ENCODE measurements around the gene SLC26A9.

Gene SLC26A9

DNA sequence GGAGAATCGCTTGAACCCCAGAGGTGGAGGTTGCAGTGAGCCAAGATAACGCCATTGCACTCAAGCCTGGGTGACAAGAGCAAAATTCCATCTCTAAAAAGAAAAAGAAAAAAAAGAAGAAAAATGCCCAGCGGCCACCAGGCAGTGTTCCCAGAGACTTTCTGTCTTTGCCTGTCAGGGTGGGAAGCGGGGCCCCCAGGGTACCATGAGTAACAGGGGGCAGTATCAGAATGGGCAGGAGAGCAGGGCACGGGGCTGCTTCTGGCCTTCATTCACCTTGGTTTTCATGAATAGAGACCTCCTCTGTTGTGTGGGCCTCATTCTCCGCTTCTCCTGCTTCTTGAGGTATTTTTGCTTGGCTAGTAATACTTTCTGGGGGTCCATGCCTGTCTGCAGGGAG, 20.4 kb downstream of the SLC26A9 start:
- no peak for DNase-seq

DNA sequence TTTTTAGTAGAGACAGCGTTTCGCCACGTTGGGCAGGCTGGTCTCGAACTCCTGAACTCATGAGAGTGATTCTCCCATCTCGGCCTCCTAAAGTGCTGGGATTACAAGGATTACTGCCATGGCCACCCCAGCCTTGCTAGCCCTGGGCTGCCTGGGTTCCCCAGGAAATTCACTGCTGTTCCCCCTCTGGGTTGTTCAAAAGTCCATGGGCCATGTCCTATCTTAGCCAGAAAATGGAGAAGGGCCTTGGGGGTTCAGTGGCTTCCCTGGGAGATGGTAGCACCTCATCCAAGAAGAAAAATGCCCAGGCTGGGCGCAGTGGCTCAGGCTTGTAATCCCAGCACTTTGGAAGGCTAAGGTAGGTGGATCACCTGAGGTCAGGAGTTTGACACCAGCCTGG, 20.9 kb downstream of the SLC26A9 start:
- Histone ChIP-seq H3K36me3 (ENCODE audit: control insufficient read depth, insufficient read depth, low read length) (no peaks in the 10 kb centered on the region), H3K79me2 (ENCODE audit: control insufficient read depth, insufficient read depth, low read length) (no peaks in the 10 kb centered on the region)

More for the DNA sequence above, 20.4 kb downstream of the SLC26A9 start:
- Histone ChIP-seq H3K4me2 (ENCODE audit: low read length) (no peak overlapping the region), H3K27ac (ENCODE audit: low read depth, low read length) (no peak overlapping the region), H3K18ac (ENCODE audit: low read length) (no peak overlapping the region), H4K5ac (ENCODE audit: low read length) (no peak overlapping the region), H4K8ac (ENCODE audit: low read depth, low read length) (no peak overlapping the region), H2BK5ac (ENCODE audit: low read length) (no peak overlapping the region), H2BK120ac (ENCODE audit: low read depth, low read length) (no peak overlapping the region), H3K9ac (ENCODE audit: low read length) (no peak overlapping the region), H3K56ac (ENCODE audit: low read length) (no peak overlapping the region), H3K4ac (ENCODE audit: low read depth, low read length) (no peak overlapping the region), H3K23ac (ENCODE audit: low read length) (no peak overlapping the region), H2AK5ac (ENCODE audit: low read length) (no peak overlapping the region), H3K36me3 (ENCODE audit: control insufficient read depth, insufficient read depth, low read length) (no peaks in the 10 kb centered on the region), H3K4me1 (ENCODE audit: control insufficient read depth, low read depth, low read length) (peaks cover 2% of the 10 kb centered on the region), H3K27me3 (ENCODE audit: insufficient read depth, low read length, poor library complexity) (no peaks in the 10 kb centered on the region), H3K79me1 (ENCODE audit: low read length) (no peaks in the 10 kb centered on the region), H3K4me3 (ENCODE audit: low read length) (no peak overlapping the region), H2BK15ac (replicated peaks; ENCODE audit: low read depth) (no peak overlapping the region), H3K79me2 (ENCODE audit: control insufficient read depth, insufficient read depth, low read length) (no peaks in the 10 kb centered on the region)
- no CpG with 5 or more reads among the region's 6 CpGs for WGBS (ENCODE audit: extremely low coverage, insufficient coverage, low lambda C conversion rate)

DNA sequence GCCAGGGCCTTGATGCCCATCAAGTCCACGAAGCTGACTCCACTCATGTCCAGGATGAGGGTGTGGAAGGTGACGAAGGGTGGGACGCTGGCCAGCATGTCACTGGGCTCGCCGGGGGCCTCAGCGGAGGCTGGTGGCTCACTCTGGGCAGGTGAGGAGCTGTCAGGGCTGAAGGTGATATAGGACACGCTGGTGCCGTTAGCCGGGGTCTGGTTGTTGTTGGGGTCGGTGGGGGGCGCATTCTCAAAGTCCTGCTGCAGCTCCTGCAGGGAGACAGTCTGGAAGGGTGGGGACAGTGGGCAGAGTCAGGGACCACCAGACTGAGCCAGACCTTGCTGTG, 21.7 kb downstream of the SLC26A9 start:
- Histone ChIP-seq H3K27me3 (ENCODE audit: insufficient read depth, low read length, poor library complexity) (no peaks in the 10 kb centered on the region), H3K79me2 (ENCODE audit: control insufficient read depth, insufficient read depth, low read length) (no peaks in the 10 kb centered on the region), H3K23ac (ENCODE audit: low read length) (no peak overlapping the region), H2BK15ac (replicated peaks; ENCODE audit: low read depth) (no peak overlapping the region), H3K56ac (ENCODE audit: low read length) (no peak overlapping the region), H4K8ac (ENCODE audit: low read depth, low read length) (no peak overlapping the region), H3K36me3 (ENCODE audit: control insufficient read depth, insufficient read depth, low read length) (no peaks in the 10 kb centered on the region), H3K27ac (ENCODE audit: low read depth, low read length) (no peak overlapping the region), H2BK120ac (ENCODE audit: low read depth, low read length) (no peak overlapping the region), H2AK5ac (ENCODE audit: low read length) (no peak overlapping the region), H2BK5ac (ENCODE audit: low read length) (no peak overlapping the region), H3K18ac (ENCODE audit: low read length) (no peak overlapping the region), H3K9ac (ENCODE audit: low read length) (no peak overlapping the region), H3K79me1 (ENCODE audit: low read length) (no peaks in the 10 kb centered on the region), H3K4me1 (ENCODE audit: control insufficient read depth, low read depth, low read length) (peaks cover 2% of the 10 kb centered on the region), H3K4me2 (ENCODE audit: low read length) (no peak overlapping the region), H3K4ac (ENCODE audit: low read depth, low read length) (no peak overlapping the region), H3K4me3 (ENCODE audit: low read length) (no peak overlapping the region), H4K5ac (ENCODE audit: low read length) (no peak overlapping the region)
- WGBS (ENCODE audit: extremely low coverage, insufficient coverage, low lambda C conversion rate), result no CpG with 5 or more reads among the region's 11 CpGs
- no peak for DNase-seq

More for the DNA sequence above, 20.9 kb downstream of the SLC26A9 start:
- Histone ChIP-seq H3K4me1 (ENCODE audit: control insufficient read depth, low read depth, low read length) (peaks cover 2% of the 10 kb centered on the region), H3K27me3 (ENCODE audit: insufficient read depth, low read length, poor library complexity) (no peaks in the 10 kb centered on the region), H3K23ac (ENCODE audit: low read length) (no peak overlapping the region), H3K4me2 (ENCODE audit: low read length) (no peak overlapping the region), H4K5ac (ENCODE audit: low read length) (no peak overlapping the region), H3K4me3 (ENCODE audit: low read length) (no peak overlapping the region), H3K27ac (ENCODE audit: low read depth, low read length) (no peak overlapping the region), H2BK15ac (replicated peaks; ENCODE audit: low read depth) (no peak overlapping the region), H2BK120ac (ENCODE audit: low read depth, low read length) (no peak overlapping the region), H3K79me1 (ENCODE audit: low read length) (no peaks in the 10 kb centered on the region), H3K4ac (ENCODE audit: low read depth, low read length) (no peak overlapping the region), H2BK5ac (ENCODE audit: low read length) (no peak overlapping the region), H4K8ac (ENCODE audit: low read depth, low read length) (no peak overlapping the region), H3K18ac (ENCODE audit: low read length) (no peak overlapping the region), H2AK5ac (ENCODE audit: low read length) (no peak overlapping the region), H3K9ac (ENCODE audit: low read length) (no peak overlapping the region), H3K56ac (ENCODE audit: low read length) (no peak overlapping the region)
- WGBS (ENCODE audit: extremely low coverage, insufficient coverage, low lambda C conversion rate), result no CpG with 5 or more reads among the region's 6 CpGs
- no peak for DNase-seq

DNA sequence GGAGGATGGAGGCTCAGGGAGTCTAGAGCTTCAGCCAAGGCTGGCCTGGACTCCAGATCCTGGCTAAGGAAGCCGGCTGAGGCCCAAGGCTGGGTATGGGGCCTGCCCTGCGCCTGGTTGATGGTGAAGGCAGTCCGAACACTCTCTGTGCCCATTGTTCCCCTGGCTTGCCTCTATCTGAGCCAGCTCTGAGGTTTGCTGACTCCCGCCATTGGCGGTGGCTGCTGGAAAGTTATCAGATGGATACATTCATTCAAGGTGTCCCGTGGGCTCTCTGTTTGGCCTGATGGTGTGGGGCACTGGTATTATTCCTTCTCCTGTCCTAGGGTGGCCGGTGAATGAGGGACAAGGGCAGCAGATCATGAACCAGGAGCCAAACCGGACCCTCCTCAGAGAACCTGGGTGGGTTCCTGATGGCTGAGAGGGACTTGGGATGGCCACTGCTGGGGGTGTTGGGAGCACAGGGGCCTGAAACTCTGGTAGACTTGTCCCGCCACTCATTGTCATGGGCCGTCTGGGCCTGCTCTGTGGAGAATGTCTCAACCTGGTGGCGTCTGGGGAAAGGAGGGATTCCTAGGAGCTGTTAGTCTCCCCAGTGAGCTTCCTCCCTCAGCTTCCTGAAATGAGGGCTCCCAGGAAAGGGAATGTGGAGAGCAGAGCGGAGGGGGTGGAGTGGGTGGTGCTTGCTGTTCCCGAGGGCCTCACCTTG, 22.2 kb downstream of the SLC26A9 start:
- DNase-seq, result no peak
- H2AK5ac ChIP-seq (ENCODE audit: low read length), result no peak overlapping the region
- H3K27me3 ChIP-seq (ENCODE audit: insufficient read depth, low read length, poor library complexity), result no peaks in the 10 kb centered on the region
- no peak overlapping the region for H3K27ac ChIP-seq (ENCODE audit: low read depth, low read length)
- peaks cover 2% of the 10 kb centered on the region for H3K4me1 ChIP-seq (ENCODE audit: control insufficient read depth, low read depth, low read length)
- no peak overlapping the region for H3K56ac ChIP-seq (ENCODE audit: low read length)
- no peak overlapping the region for H3K4me3 ChIP-seq (ENCODE audit: low read length)
- no peak overlapping the region for H3K9ac ChIP-seq (ENCODE audit: low read length)
- no peaks in the 10 kb centered on the region for H3K79me1 ChIP-seq (ENCODE audit: low read length)
- no peaks in the 10 kb centered on the region for H3K36me3 ChIP-seq (ENCODE audit: control insufficient read depth, insufficient read depth, low read length)
- no peak overlapping the region for H3K18ac ChIP-seq (ENCODE audit: low read length)
- no peak overlapping the region for H2BK5ac ChIP-seq (ENCODE audit: low read length)
- H3K4ac ChIP-seq (ENCODE audit: low read depth, low read length), result no peak overlapping the region
- H2BK120ac ChIP-seq (ENCODE audit: low read depth, low read length), result no peak overlapping the region
- H4K8ac ChIP-seq (ENCODE audit: low read depth, low read length), result no peak overlapping the region
- no peak overlapping the region for H4K5ac ChIP-seq (ENCODE audit: low read length)
- no peaks in the 10 kb centered on the region for H3K79me2 ChIP-seq (ENCODE audit: control insufficient read depth, insufficient read depth, low read length)
- H2BK15ac ChIP-seq (replicated peaks; ENCODE audit: low read depth), result no peak overlapping the region
- H3K23ac ChIP-seq (ENCODE audit: low read length), result no peak overlapping the region
- no peak overlapping the region for H3K4me2 ChIP-seq (ENCODE audit: low read length)
- no CpG with 5 or more reads among the region's 13 CpGs for WGBS (ENCODE audit: extremely low coverage, insufficient coverage, low lambda C conversion rate)

DNA sequence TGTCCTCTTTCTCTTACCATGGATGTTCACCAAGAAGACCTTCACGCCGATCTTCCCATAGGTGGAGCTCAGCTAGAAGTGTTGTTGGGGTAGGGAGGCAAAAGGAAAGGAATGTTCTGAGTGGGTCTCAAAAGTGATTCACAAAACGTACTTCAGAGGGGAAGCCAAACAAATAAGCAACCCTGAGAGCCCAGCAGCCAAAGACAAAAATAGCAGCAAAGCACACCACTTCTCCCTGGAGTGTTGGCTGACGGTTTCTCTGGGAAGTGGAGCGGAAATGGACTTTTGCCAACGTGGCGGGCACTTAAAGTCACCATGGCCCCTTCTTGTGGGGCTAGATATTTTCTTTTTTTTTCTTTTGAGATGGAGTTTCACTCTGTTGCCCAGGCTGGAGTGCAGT, 23.1 kb downstream of the SLC26A9 start:
- H3K36me3 ChIP-seq (ENCODE audit: control insufficient read depth, insufficient read depth, low read length), result no peaks in the 10 kb centered on the region
- H3K9ac ChIP-seq (ENCODE audit: low read length), result no peak overlapping the region
- no peak overlapping the region for H3K18ac ChIP-seq (ENCODE audit: low read length)
- no peaks in the 10 kb centered on the region for H3K27me3 ChIP-seq (ENCODE audit: insufficient read depth, low read length, poor library complexity)
- H3K23ac ChIP-seq (ENCODE audit: low read length), result no peak overlapping the region
- H2BK15ac ChIP-seq (replicated peaks; ENCODE audit: low read depth), result no peak overlapping the region
- H4K5ac ChIP-seq (ENCODE audit: low read length), result no peak overlapping the region
- H3K4me1 ChIP-seq (ENCODE audit: control insufficient read depth, low read depth, low read length), result peaks cover 2% of the 10 kb centered on the region
- no peak overlapping the region for H3K4me2 ChIP-seq (ENCODE audit: low read length)
- no peak overlapping the region for H3K56ac ChIP-seq (ENCODE audit: low read length)
- H2BK120ac ChIP-seq (ENCODE audit: low read depth, low read length), result no peak overlapping the region
- DNase-seq, result no peak
- H3K4me3 ChIP-seq (ENCODE audit: low read length), result no peak overlapping the region
- WGBS (ENCODE audit: extremely low coverage, insufficient coverage, low lambda C conversion rate), result no CpG with 5 or more reads among the region's 7 CpGs
- H2AK5ac ChIP-seq (ENCODE audit: low read length), result no peak overlapping the region
- H3K79me1 ChIP-seq (ENCODE audit: low read length), result no peaks in the 10 kb centered on the region
- H2BK5ac ChIP-seq (ENCODE audit: low read length), result no peak overlapping the region
- no peak overlapping the region for H3K4ac ChIP-seq (ENCODE audit: low read depth, low read length)
- no peak overlapping the region for H4K8ac ChIP-seq (ENCODE audit: low read depth, low read length)
- H3K27ac ChIP-seq (ENCODE audit: low read depth, low read length), result no peak overlapping the region
- no peaks in the 10 kb centered on the region for H3K79me2 ChIP-seq (ENCODE audit: control insufficient read depth, insufficient read depth, low read length)

Measured in mesendoderm (in vitro differentiated cells).